ENCODE results near the gene EARS2. TPM values are rescaled to one million over a fixed set of nuclear protein-coding genes. Genes with fewer than 3 reads are reported as not detected.

The EARS2 gene
- total RNA-seq, 1 experiment from 2014 or later = 50.1 TPM

DNA sequence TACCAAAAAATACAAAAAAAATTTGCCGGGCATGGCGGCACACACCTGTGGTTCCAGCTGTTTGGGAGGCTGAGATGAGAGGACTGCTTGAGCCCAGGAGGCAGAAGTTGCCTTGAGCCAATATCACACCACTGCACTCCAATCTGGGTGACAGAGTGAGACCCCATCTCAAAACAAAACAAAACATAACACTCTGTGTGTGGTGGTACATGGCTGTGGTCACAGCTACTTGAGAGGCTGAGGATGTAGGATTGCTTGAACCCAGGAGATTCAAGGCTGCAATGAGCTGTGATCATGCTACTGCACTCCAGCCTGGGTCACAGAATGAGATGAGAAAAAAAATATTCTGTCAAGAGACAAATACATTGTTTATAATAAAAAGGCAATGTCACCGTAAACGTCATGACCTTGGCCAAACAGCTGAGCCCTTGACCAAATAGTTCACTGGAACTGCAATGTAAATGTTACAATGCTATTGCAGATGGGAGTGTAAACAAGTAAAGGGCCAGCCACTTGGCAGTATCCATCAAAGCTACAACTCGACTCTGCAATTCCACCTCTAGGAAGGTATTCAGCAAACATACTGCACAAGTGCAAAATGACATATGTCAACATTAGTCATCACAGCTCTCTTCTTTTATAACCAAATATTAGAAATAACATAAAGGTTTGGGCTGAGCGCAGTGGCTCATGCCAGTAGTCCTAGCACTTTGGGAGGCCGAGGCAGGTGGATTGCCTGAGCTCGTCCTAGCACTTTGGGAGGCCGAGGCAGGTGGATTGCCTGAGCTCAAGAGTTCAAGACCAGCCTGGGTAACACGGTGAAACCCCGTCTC lies 16.9 kb downstream of the EARS2 start:
- no peak for DNase-seq
- H4K5ac ChIP-seq (ENCODE audit: insufficient read length, low read depth, low read length) = no peak overlapping the region
- H3T11ph ChIP-seq (ENCODE audit: low read length) = no peak overlapping the region
- H2BK15ac ChIP-seq (ENCODE audit: low read depth, low read length) = no peak overlapping the region
- no peak overlapping the region for H4K91ac ChIP-seq (ENCODE audit: insufficient read length, low read depth, low read length)
- no peak overlapping the region for H4K8ac ChIP-seq (replicated peaks; ENCODE audit: insufficient read length, low read depth, low read length)
- no peak overlapping the region for H3K4ac ChIP-seq (ENCODE audit: low read depth, low read length)
- H2BK12ac ChIP-seq (ENCODE audit: insufficient read length, low read depth, low read length) = no peak overlapping the region
- H3K18ac ChIP-seq (ENCODE audit: insufficient read length, low read depth, low read length) = no peak overlapping the region
- no peaks in the 10 kb centered on the region for H3K79me2 ChIP-seq (ENCODE audit: insufficient read depth, low read length)
- no peak overlapping the region for H3K9ac ChIP-seq (ENCODE audit: extremely low read depth, insufficient read length, low read length)
- no peaks in the 10 kb centered on the region for H3K9me3 ChIP-seq (ENCODE audit: control insufficient read depth, low read depth, low read length)
- no peak overlapping the region for H3K14ac ChIP-seq (ENCODE audit: insufficient read depth, low read length)
- Mint-ChIP-seq H3K27me3 (ENCODE audit: low read depth) (no peaks in the 10 kb centered on the region), H3K36me3 (ENCODE audit: insufficient read depth in 1 of 3, low read depth in 3 of 3) (peaks cover 21 to 78% (median 44%) of the 10 kb centered on the region in 3 experiments; a peak in 6 of 7 replicates), H3K4me1 (no peaks in the 10 kb centered on the region), H3K9me3 (no peaks in the 10 kb centered on the region), H3K27ac (peak overlapping the region in 1 of 3 experiments; percentile 73; a peak in 1 of 7 replicates), H3K4me3 (no peak overlapping the region)
- H3K56ac ChIP-seq (ENCODE audit: insufficient read length, low read depth, low read length) = no peak overlapping the region
- no peaks in the 10 kb centered on the region for H3K4me1 ChIP-seq (ENCODE audit: insufficient read depth, low read length)
- H4K20me1 ChIP-seq (ENCODE audit: control insufficient read depth, insufficient read depth, insufficient read length) = no peaks in the 10 kb centered on the region
- TF ChIP-seq CTCF (conservative IDR thresholded peaks at IDR 0.05) = no peak
- H3K27me3 ChIP-seq (ENCODE audit: insufficient read depth, low read length) = no peaks in the 10 kb centered on the region
- H3K27ac ChIP-seq (ENCODE audit: insufficient read length, low read depth, low read length) = no peak overlapping the region
- no peaks in the 10 kb centered on the region for H3K79me1 ChIP-seq (ENCODE audit: insufficient read depth, low read depth, low read length, poor library complexity, severe bottlenecking)
- no peak overlapping the region for H2AK5ac ChIP-seq (ENCODE audit: insufficient read length, low read length)
- H3K23ac ChIP-seq (ENCODE audit: insufficient read length, low read depth, low read length) = no peak overlapping the region
- H3K23me2 ChIP-seq (ENCODE audit: insufficient read length, low read depth, low read length, poor library complexity, severe bottlenecking) = no peaks in the 10 kb centered on the region
- no peak overlapping the region for H3K4me2 ChIP-seq (ENCODE audit: insufficient read depth, insufficient read length, low read length)
- H2BK120ac ChIP-seq (ENCODE audit: low read depth, low read length, poor library complexity, severe bottlenecking) = no peak overlapping the region
- no peak overlapping the region for H2BK20ac ChIP-seq (ENCODE audit: low read depth, low read length, poor library complexity, severe bottlenecking)
- H2BK5ac ChIP-seq (ENCODE audit: insufficient read length, low read length) = no peak overlapping the region
- no peak overlapping the region for H2AFZ ChIP-seq (ENCODE audit: low read length)
- no CpG with 5 or more reads among the region's 11 CpGs for WGBS (ENCODE audit: extremely low coverage, insufficient read length, low lambda C conversion rate)

All from H9 (cell line).